Fibroblast of lung (primary cell): ENCODE results near the gene TAS1R1.

Source experiments
- EZH2 ChIP-seq: IDR thresholded peaks from 2 replicates; pipeline ENCODE4 v1.5.1; 2012; ENCODE audit warnings: low read length, control low read depth, mild to moderate bottlenecking; ENCODE audit errors: missing control alignments
- TF ChIP-seq, protein P1 (sequence below), 2 donors: IDR thresholded peaks in 1 of 2; conservative IDR thresholded peaks in 1 of 2; 1 replicate in 1 of 2; 2 replicates in 1 of 2; pipeline ENCODE4 v1.5.1; 2011 to 2012; ENCODE audit warnings: low read length in 2 of 2, control low read depth in 1 of 2, inconsistent platforms in 1 of 2, low read depth in 1 of 2, mild to moderate bottlenecking in 1 of 2

DNA sequence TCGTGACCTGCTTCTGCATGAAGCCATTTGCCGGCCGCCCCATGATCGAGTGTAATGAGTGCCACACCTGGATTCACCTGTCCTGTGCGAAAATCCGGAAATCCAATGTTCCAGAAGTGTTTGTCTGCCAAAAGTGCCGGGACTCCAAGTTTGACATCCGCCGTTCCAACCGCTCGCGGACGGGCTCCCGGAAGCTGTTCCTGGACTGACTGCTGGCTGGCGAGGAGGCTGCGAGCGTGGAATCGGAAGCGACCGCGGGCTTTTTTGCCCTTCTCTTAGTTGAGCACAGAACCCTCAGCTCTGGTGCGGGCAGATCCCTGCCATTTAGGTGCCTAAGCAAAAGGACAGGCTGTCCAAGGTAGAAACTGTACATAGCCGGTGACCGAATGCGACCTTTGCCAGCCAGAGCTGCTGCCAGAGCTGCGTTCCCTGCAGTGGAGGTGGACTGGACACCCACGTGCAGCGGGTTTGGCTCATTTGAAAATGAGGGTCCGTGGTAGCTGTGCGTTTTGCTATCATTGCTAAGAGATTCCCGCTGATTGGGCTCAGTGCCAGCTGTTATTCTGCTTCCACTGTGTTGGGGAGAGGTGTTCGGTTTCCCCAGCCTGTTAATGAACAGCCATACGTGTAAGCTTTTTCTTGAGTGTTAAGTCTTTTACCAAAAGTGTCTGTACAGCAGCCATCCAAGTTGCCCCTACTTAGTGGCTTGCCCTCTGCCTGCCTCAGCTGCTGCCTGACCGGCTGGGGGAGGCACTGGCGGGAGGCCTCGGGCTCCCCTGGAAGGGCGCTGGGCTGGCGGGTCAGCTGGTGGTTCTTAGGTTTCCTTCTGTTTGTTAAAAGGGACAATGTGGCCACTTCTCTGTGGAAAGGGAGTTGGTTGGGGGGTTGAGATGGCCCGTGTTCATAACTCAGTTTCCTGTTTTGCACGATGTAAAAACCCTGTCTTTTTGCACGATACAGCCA is 66.6 kb downstream of the TAS1R1 start:
- TF ChIP-seq, protein P1, sequence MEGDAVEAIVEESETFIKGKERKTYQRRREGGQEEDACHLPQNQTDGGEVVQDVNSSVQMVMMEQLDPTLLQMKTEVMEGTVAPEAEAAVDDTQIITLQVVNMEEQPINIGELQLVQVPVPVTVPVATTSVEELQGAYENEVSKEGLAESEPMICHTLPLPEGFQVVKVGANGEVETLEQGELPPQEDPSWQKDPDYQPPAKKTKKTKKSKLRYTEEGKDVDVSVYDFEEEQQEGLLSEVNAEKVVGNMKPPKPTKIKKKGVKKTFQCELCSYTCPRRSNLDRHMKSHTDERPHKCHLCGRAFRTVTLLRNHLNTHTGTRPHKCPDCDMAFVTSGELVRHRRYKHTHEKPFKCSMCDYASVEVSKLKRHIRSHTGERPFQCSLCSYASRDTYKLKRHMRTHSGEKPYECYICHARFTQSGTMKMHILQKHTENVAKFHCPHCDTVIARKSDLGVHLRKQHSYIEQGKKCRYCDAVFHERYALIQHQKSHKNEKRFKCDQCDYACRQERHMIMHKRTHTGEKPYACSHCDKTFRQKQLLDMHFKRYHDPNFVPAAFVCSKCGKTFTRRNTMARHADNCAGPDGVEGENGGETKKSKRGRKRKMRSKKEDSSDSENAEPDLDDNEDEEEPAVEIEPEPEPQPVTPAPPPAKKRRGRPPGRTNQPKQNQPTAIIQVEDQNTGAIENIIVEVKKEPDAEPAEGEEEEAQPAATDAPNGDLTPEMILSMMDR (conservative IDR thresholded peaks at IDR 0.05 in 1 of 2, IDR thresholded peaks at IDR 0.05 in 1 of 2; ENCODE audit: low read depth in 1 of 2, low read length in 2 of 2), result no peak
- no peak for TF ChIP-seq EZH2
